Calu3 (cell line): ENCODE data around the gene PSMA2. TPM values are rescaled to one million over a fixed set of nuclear protein-coding genes. Genes with fewer than 3 reads are reported as not detected.

ENCODE experiments used
- Bru-seq: library from RNA; stranded (reverse); fragments of 400-500 nt; gene quantifications from one replicate; lab custom pipeline; 2021; lab: Mats Ljungman, UMichigan
- BruChase-seq, 2 experiments: library from RNA; stranded (reverse); fragments of 400-500 nt; gene quantifications; one replicate each; lab custom pipeline; 2021; lab: Mats Ljungman, UMichigan
- BruUV-seq: library from RNA; stranded (reverse); fragments of 400-500 nt; replicated peaks from 2 replicates; lab custom pipeline; 2021; lab: Mats Ljungman, UMichigan
- CTCF ChIA-PET: fragments of 300-600 bp; sonication (Branson Sonifier 250); formaldehyde crosslinking; loops from one replicate; lab custom pipeline; 2022; ENCODE audit warnings: antibody characterized with exemption; lab: Charles Lee
- DNase-seq: peaks from one replicate; pipeline ENCODE4 v3.0.0; 2022
- H3K27ac Mint-ChIP-seq: one replicate; pipeline ENCODE4 v1.8.0; 2022; ENCODE audit warnings: mixed read lengths; ENCODE audit not compliant: unreplicated experiment
- H3K27me3 Mint-ChIP-seq: one replicate; pipeline ENCODE4 v1.8.0; 2022; ENCODE audit warnings: mixed read lengths; ENCODE audit not compliant: unreplicated experiment
- H3K36me3 Mint-ChIP-seq: one replicate; pipeline ENCODE4 v1.8.0; 2022; ENCODE audit warnings: mild to moderate bottlenecking, moderate library complexity, mixed read lengths; ENCODE audit not compliant: insufficient read depth, unreplicated experiment
- H3K4me1 Mint-ChIP-seq: one replicate; pipeline ENCODE4 v1.8.0; 2022; ENCODE audit warnings: mild to moderate bottlenecking, low read depth, mixed read lengths; ENCODE audit not compliant: unreplicated experiment
- H3K4me3 Mint-ChIP-seq: one replicate; pipeline ENCODE4 v1.8.0; 2022; ENCODE audit warnings: mild to moderate bottlenecking, low read depth, moderate library complexity, mixed read lengths; ENCODE audit not compliant: unreplicated experiment
- H3K9me3 Mint-ChIP-seq: one replicate; pipeline ENCODE4 v1.8.0; 2022; ENCODE audit warnings: low read depth, mixed read lengths; ENCODE audit not compliant: unreplicated experiment
- intact Hi-C: fragments of 100-400 bp; cut with micrococcal nuclease; formaldehyde crosslinking; loops from one replicate; pipeline ENCODE4 v1.10.0; 2022; ENCODE audit not compliant: unreplicated experiment
- long read RNA-seq: library from polyadenylated mRNA; stranded (forward); transcript quantifications from one replicate; pipeline ENCODE4 v2.0.0, GENCODE V29; 2022
- total RNA-seq: library from RNA; stranded (reverse); gene quantifications from 2 replicates; pipeline ENCODE4 v1.2.3, GENCODE V29; 2022
- TF ChIP-seq, protein P1 (sequence below): fragments of 200-600 bp; IDR thresholded peaks from one replicate; pipeline ENCODE4 v1.8.0; 2022; ENCODE audit warnings: antibody characterized with exemption; ENCODE audit not compliant: unreplicated experiment

Gene PSMA2
- total RNA-seq = 191 and 208 TPM in 2 replicates
- Bru-seq, nascent RNA = percentile 96 among the genes with signal in this experiment
- BruChase-seq, experiment 1, labeled RNA remaining after a 6-hour chase = percentile 99 among the genes with signal in this experiment
- percentile 98 among the genes with signal in this experiment for BruChase-seq, experiment 2, labeled RNA remaining after a 2-hour chase
- long read RNA-seq, transcript PSMA2-203 (9 exons, 1,453 nt) = minor isoform, 11 of 1,636 reads
- long read RNA-seq, transcript PSMA2-204 (6 exons, 683 nt) = minor isoform, 5 of 1,636 reads
- long read RNA-seq, transcript PSMA2-201 (8 exons, 1,487 nt) = major isoform, 1,569 of 1,636 reads
- long read RNA-seq, partial matches to known transcripts = 46 of 1,636 reads
- long read RNA-seq, other reads (novel, unspliced or antisense) = 5 of 1,636 reads

DNA sequence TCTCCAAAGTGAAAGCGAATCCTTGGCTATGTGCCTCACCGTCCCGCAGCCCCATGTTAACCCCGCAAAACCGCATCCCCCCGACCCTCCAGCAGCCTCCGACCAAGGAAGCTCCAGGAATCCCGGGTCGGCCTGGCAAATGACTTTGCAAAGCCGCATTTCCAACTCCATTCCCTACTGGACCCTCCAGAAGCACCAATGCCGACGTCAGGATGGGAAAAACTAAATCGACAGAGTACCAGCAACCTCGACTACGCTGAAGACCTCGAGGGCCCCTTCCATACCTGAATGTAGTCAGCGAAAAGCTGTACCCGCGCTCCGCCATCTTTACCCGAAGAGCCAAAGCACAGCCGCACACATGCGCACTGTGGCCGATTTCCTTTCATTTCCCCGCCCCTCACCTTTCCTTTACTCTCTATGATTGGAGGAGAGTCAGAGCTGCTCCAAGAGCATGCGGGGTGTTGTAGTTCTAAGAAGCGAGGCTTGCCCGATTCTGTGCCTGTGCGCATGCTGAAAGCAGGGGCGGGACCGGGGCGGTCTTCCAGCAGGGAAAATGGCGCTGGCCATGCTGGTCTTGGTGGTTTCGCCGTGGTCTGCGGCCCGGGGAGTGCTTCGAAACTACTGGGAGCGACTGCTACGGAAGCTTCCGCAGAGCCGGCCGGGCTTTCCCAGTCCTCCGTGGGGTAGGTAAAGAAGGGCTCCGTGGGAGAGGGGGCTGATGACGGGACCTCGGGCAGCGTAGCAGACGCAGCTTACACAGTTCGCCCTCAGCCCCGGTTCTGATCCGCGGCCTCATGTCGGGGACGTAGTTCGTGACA, at the start of gene PSMA2, which contains the start of gene MRPL32:
Gene PSMA2 (minus strand): TSS at position 341 of the 818 bp plus-strand sequence. CDS start 16 bp downstream, at position 325.
Gene MRPL32 (plus strand): TSS at position 543 of the 818 bp plus-strand sequence. CDS start 11 bp downstream, at position 554.
- DNase-seq = peak; percentile 98
- CTCF ChIA-PET = interaction anchor here (0.7 to 2.1 kb wide), 11 partner anchors 9 to 1949 kb away, joined by 3 to 12 read pairs (median 4); partner anchors contain the start of genes C7orf25 and STK17A
- H3K9me3 Mint-ChIP-seq = no peaks in the 10 kb centered on the region
- peak within 1 kb of the TSS; percentile 99 for H3K27ac Mint-ChIP-seq
- TF ChIP-seq, protein P1, sequence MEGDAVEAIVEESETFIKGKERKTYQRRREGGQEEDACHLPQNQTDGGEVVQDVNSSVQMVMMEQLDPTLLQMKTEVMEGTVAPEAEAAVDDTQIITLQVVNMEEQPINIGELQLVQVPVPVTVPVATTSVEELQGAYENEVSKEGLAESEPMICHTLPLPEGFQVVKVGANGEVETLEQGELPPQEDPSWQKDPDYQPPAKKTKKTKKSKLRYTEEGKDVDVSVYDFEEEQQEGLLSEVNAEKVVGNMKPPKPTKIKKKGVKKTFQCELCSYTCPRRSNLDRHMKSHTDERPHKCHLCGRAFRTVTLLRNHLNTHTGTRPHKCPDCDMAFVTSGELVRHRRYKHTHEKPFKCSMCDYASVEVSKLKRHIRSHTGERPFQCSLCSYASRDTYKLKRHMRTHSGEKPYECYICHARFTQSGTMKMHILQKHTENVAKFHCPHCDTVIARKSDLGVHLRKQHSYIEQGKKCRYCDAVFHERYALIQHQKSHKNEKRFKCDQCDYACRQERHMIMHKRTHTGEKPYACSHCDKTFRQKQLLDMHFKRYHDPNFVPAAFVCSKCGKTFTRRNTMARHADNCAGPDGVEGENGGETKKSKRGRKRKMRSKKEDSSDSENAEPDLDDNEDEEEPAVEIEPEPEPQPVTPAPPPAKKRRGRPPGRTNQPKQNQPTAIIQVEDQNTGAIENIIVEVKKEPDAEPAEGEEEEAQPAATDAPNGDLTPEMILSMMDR = no peak
- no peaks in the 10 kb centered on the region for H3K27me3 Mint-ChIP-seq
- H3K4me1 Mint-ChIP-seq = peaks cover 26% of the 10 kb centered on the region
- peaks cover 51% of the 10 kb centered on the region for H3K36me3 Mint-ChIP-seq
- BruUV-seq = TSS peak; percentile 73
- H3K4me3 Mint-ChIP-seq = peak within 1 kb of the TSS; percentile 100
- intact Hi-C loops = loop anchor here (5.0 kb wide), 1 partner anchor 660 kb away; no protein-coding TSS in a partner anchor

DNA sequence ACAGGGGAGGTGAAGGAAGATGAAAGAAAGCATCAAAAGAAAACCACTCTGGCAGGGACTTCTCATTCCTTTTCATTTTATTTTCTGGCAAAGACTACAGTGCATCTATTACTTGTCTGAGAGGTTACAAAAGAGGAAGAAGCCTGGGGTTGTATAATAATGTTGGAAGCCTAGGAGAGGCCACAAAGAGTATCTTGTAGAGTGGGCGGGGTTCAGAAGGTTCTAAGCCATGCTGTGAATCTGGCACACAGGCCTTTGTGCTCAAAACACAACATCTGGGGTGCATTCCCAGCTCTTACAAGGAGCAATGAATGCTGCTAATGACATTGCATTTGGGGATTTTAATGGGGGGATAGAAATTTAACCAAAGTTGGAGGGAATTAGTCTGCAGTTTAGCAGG, 49.6 kb upstream of the PSMA2 start:
- TF ChIP-seq, protein P1 = no peak
- Mint-ChIP-seq H3K9me3 (peaks cover 10% of the 10 kb centered on the region), H3K36me3 (no peaks in the 10 kb centered on the region), H3K4me1 (no peaks in the 10 kb centered on the region), H3K27me3 (peaks cover 28% of the 10 kb centered on the region), H3K27ac (no peak overlapping the region), H3K4me3 (no peak overlapping the region)
- no TSS peak for BruUV-seq
- intact Hi-C loops = no loop called here
- CTCF ChIA-PET = no interaction called here
- no peak for DNase-seq

DNA sequence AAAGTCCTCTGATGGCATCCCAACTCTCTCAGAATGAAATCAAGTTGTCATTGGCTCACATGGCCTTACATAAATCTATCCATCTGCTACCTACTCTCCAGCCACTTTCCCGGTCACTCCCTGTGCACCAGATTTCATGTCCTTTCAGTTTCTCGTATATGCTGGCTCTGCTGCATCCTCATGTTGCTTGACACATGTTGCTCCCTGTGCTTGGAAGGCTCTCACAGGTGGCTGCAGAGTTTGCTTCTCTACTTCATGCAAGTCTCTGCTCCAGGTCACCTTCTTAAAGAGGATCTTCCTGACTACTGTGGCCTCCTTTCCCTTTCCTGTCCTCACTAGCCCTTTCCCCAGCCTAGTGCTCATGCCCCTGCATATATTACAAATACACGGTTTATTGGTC, 48.5 kb upstream of the PSMA2 start:
- TF ChIP-seq, protein P1 = no peak
- peaks cover 39% of the 10 kb centered on the region for H3K27me3 Mint-ChIP-seq
- DNase-seq = no peak
- H3K4me3 Mint-ChIP-seq = no peak overlapping the region
- BruUV-seq = no TSS peak
- no peaks in the 10 kb centered on the region for H3K4me1 Mint-ChIP-seq
- peaks cover 6% of the 10 kb centered on the region for H3K9me3 Mint-ChIP-seq
- no peak overlapping the region for H3K27ac Mint-ChIP-seq
- no peaks in the 10 kb centered on the region for H3K36me3 Mint-ChIP-seq
- CTCF ChIA-PET = interaction anchor here (0.6 kb wide), 1 partner anchor 382 kb away, joined by 3 read pairs; no protein-coding TSS in a partner anchor
- intact Hi-C loops = no loop called here

DNA sequence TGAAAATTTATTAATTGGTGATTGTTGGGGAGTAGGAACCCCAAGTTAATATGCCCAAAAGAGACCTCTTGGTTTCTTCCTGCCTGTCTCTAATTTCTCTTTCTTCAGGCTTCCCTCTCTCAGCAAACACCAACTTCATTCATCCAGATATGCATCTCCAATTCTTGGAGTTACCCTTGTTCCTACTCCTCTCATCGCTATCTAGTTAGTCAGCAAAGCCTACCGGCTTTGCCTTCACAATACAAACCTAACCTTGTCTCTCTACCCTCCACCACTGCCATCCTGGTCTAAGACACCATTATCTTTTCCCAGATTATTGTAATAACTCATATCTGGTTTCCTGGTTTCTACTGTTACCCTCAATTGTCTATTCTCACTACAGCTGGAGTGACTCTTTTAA, 48.1 kb upstream of the PSMA2 start:
- peaks cover 44% of the 10 kb centered on the region for H3K27me3 Mint-ChIP-seq
- H3K36me3 Mint-ChIP-seq = no peaks in the 10 kb centered on the region
- no peak overlapping the region for H3K27ac Mint-ChIP-seq
- intact Hi-C loops = no loop called here
- TF ChIP-seq, protein P1 = no peak
- CTCF ChIA-PET = no interaction called here
- H3K4me1 Mint-ChIP-seq = no peaks in the 10 kb centered on the region
- no TSS peak for BruUV-seq
- H3K4me3 Mint-ChIP-seq = no peak overlapping the region
- peaks cover 6% of the 10 kb centered on the region for H3K9me3 Mint-ChIP-seq
- DNase-seq = no peak
